KMS-11 (cell line): ENCODE measurements around the gene IQGAP1.
A peak's percentile ranks its signal among the peaks of the same experiment; 100 is the strongest.

ENCODE experiments used
- H2AFZ ChIP-seq: fragments of 200-600 bp; sonication (generic); 2 replicates; pipeline ENCODE4 v1.6.1; 2016; ENCODE audit warnings: antibody characterized with exemption, mixed run types, low read depth
- H3K27ac ChIP-seq: fragments of 200-600 bp; sonication (generic); 2 replicates; pipeline ENCODE4 v1.6.1; 2016; ENCODE audit warnings: mild to moderate bottlenecking, mixed run types
- H3K27me3 ChIP-seq: fragments of 200-600 bp; sonication (generic); 2 replicates; pipeline ENCODE4 v1.6.1; 2017; ENCODE audit warnings: mild to moderate bottlenecking, low read depth, mixed run types, moderate library complexity; ENCODE audit not compliant: insufficient read depth
- H3K36me3 ChIP-seq: fragments of 200-600 bp; sonication (generic); 2 replicates; pipeline ENCODE4 v1.6.1; 2017; ENCODE audit warnings: mild to moderate bottlenecking, mixed run types; ENCODE audit not compliant: insufficient read depth
- H3K4me1 ChIP-seq: fragments of 200-600 bp; sonication (generic); 2 replicates; pipeline ENCODE4 v1.6.1; 2016; ENCODE audit warnings: mild to moderate bottlenecking, low read depth, mixed run types; ENCODE audit not compliant: poor library complexity, severe bottlenecking
- H3K4me2 ChIP-seq: fragments of 200-600 bp; sonication (generic); 2 replicates; pipeline ENCODE4 v1.7.0; 2016; ENCODE audit warnings: mild to moderate bottlenecking, mixed run types
- H3K4me3 ChIP-seq: fragments of 200-600 bp; sonication (generic); IDR thresholded peaks from 2 replicates; pipeline ENCODE4 v1.6.1; 2017; ENCODE audit warnings: low read depth, low read length, mixed read lengths; ENCODE audit not compliant: insufficient read depth
- H3K79me2 ChIP-seq: fragments of 200-600 bp; sonication (generic); 2 replicates; pipeline ENCODE4 v1.6.1; 2016; ENCODE audit warnings: low read depth, mixed run types; ENCODE audit not compliant: insufficient read depth
- H3K9ac ChIP-seq: fragments of 200-600 bp; sonication (generic); 2 replicates; pipeline ENCODE4 v1.6.1; 2016; ENCODE audit warnings: mild to moderate bottlenecking, mixed run types
- H4K20me1 ChIP-seq: fragments of 200-600 bp; sonication (generic); 2 replicates; pipeline ENCODE4 v1.6.1; 2016; ENCODE audit warnings: mild to moderate bottlenecking, mixed run types; ENCODE audit not compliant: insufficient read depth
- TF ChIP-seq, protein P1 (sequence below): fragments of 200-600 bp; sonication (generic); conservative IDR thresholded peaks from 2 replicates; pipeline ENCODE4 v1.6.1; 2017; ENCODE audit warnings: low read depth, mild to moderate bottlenecking, antibody characterized with exemption, low read length, moderate library complexity, mixed read lengths

IQGAP1 gene

DNA sequence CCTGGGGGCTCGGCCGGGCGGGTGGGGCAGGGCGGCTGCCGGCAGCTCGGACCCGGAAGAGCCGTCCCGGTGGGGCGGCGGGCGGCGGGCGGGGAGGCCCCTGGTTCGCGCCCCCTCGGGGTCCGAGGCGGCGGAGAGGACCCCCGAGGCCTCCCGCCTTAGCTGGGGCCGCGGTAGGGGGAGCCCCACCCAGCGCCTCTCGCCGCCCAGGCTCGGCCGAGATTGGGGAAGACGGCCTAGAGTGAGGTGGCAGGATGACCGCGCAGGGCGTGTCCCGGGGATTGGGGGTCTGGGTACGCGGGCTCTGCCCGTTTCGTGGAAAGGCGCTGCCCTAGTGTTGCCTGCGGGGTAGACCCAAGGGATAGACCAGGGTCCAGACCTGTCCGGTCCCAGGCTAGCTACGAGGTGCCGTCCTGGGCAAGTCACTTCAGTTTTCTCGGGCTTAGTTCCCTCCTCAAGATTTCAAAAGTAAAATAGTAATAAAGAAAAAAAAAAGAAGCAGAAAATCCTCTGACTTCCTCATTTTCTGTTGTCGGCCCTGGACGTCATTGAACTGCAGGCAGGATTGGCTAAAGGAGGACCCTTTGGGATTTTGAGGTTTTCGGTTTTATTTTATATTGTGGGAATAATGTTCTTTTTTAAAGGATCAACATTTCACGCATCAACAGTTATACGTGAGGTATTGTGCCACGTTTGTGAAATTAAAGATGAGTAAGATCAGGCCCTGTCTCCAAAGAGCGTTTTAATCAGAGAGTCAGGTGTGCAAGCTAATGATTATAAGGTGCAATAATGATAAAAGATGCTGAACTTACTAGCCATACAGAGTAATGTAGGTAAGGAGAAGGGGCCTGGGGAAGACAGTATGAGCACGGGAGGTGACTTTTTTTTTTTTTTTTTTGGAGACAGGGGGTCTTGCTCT lies 679 bp downstream of the IQGAP1 start:
- H3K79me2 ChIP-seq = peaks cover 15% of the 10 kb centered on the region; the same call in 1 of the 2 replicates
- H3K4me3 ChIP-seq = no peak overlapping the region
- no peaks in the 10 kb centered on the region for H3K36me3 ChIP-seq
- peak overlapping the region; percentile 81 for H3K4me2 ChIP-seq
- H3K9ac ChIP-seq = peak overlapping the region; percentile 88
- H3K4me1 ChIP-seq = peaks cover 24% of the 10 kb centered on the region
- no peaks in the 10 kb centered on the region for H4K20me1 ChIP-seq
- H2AFZ ChIP-seq = peak overlapping the region; percentile 69
- peak overlapping the region; percentile 82 for H3K27ac ChIP-seq
- H3K27me3 ChIP-seq = no peaks in the 10 kb centered on the region
- TF ChIP-seq, protein P1, sequence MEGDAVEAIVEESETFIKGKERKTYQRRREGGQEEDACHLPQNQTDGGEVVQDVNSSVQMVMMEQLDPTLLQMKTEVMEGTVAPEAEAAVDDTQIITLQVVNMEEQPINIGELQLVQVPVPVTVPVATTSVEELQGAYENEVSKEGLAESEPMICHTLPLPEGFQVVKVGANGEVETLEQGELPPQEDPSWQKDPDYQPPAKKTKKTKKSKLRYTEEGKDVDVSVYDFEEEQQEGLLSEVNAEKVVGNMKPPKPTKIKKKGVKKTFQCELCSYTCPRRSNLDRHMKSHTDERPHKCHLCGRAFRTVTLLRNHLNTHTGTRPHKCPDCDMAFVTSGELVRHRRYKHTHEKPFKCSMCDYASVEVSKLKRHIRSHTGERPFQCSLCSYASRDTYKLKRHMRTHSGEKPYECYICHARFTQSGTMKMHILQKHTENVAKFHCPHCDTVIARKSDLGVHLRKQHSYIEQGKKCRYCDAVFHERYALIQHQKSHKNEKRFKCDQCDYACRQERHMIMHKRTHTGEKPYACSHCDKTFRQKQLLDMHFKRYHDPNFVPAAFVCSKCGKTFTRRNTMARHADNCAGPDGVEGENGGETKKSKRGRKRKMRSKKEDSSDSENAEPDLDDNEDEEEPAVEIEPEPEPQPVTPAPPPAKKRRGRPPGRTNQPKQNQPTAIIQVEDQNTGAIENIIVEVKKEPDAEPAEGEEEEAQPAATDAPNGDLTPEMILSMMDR = no peak

DNA sequence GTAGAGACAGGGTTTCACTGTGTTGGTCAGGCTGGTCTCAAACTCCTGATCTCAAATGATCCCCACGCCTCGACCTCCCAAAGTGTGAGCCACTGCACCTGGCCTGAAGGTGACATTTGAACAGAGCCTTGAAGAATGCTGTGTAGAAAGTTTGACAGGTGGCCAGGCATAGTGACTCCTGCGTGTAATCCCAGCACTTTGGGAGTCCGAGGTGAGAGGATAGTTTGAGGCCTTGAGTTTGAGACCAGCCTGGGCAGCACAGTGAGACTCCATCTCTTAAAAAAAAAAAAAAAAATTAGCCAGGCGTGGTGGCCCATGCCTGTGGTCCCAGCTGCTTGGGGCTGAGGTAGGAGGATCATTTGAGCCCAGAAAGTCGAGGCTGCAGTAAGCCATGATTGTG lies 1.5 kb downstream of the IQGAP1 start:
- Histone ChIP-seq H3K27ac (no peak overlapping the region), H3K4me2 (peak overlapping the region; percentile 81; the same call in 1 of the 2 replicates), H3K27me3 (no peaks in the 10 kb centered on the region), H3K4me3 (no peak overlapping the region), H4K20me1 (no peaks in the 10 kb centered on the region), H3K79me2 (peaks cover 20% of the 10 kb centered on the region; the same call in 1 of the 2 replicates), H2AFZ (no peak overlapping the region), H3K36me3 (no peaks in the 10 kb centered on the region), H3K4me1 (peaks cover 24% of the 10 kb centered on the region), H3K9ac (no peak overlapping the region; the same call in 1 of the 2 replicates)
- TF ChIP-seq, protein P1 = no peak

DNA sequence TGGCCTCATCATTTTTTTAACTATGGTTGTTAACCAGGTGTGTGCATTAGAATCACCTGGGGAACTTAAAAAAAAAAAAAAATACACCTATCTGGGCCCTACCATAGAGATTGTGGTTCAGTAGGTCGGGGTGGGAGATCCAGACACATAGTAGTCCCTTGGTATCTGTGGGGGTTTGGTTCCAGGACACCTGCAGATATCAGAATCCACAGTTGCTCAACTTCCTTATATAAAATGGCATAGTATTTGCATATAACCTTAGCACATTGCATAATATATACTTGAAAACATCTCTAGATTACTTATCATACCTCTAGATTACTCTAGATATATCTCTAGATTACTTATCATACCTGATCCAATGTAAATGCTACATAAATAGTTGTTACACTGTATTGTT lies 5.0 kb downstream of the IQGAP1 start:
- Histone ChIP-seq H3K27ac (no peak overlapping the region), H3K9ac (no peak overlapping the region)

DNA sequence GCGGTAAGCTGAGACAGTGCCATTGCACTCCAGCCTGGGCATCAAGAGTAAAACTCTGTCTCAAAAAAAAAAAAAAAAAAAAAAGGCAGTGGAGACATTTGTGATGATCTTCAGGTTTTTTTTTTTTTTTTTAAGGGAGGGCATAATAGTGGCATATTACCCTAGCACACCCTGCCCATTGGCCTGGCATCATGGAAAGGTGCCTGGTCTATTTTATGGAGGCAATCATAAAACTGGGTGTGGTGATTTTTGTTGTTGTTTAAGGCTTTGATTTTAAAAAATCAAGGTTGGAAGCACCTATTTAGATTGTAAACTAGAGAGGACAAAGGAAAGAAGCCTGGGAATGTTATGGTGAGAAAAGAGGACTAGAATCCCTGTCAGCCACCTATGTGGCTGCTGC lies 6.0 kb downstream of the IQGAP1 start:
- no peak overlapping the region for H3K4me2 ChIP-seq
- no peak overlapping the region for H3K9ac ChIP-seq
- TF ChIP-seq, protein P1 = no peak
- H2AFZ ChIP-seq = no peak overlapping the region
- H3K4me1 ChIP-seq = peaks cover 21% of the 10 kb centered on the region
- H3K27ac ChIP-seq = no peak overlapping the region
- H3K79me2 ChIP-seq = peaks cover 41% of the 10 kb centered on the region
- no peaks in the 10 kb centered on the region for H3K27me3 ChIP-seq
- H3K4me3 ChIP-seq = no peak overlapping the region
- no peaks in the 10 kb centered on the region for H4K20me1 ChIP-seq
- no peaks in the 10 kb centered on the region for H3K36me3 ChIP-seq

More for the DNA sequence above, 5.0 kb downstream of the IQGAP1 start:
- Histone ChIP-seq H3K4me3 (no peak overlapping the region), H3K4me2 (no peak overlapping the region), H3K27me3 (no peaks in the 10 kb centered on the region), H3K36me3 (no peaks in the 10 kb centered on the region), H4K20me1 (no peaks in the 10 kb centered on the region), H2AFZ (no peak overlapping the region), H3K4me1 (peaks cover 21% of the 10 kb centered on the region), H3K79me2 (peaks cover 36% of the 10 kb centered on the region; the same call in 1 of the 2 replicates)
- TF ChIP-seq, protein P1 = no peak
